Activated CD8-positive, alpha-beta memory T cell treated with anti-CD3 and anti-CD28 coated beads for 1 hour (primary cell): ENCODE results near the gene WFIKKN1.

Source experiments
- DNase-seq, 2 donors: peaks; one replicate each; pipeline ENCODE4 v3.0.0-alpha.2; 2020; ENCODE audit warnings: low read depth in 1 of 2; ENCODE audit errors: extremely low read depth in 1 of 2

WFIKKN1 gene

GRCh38 chr16:682493-683395 is 52.0 kb downstream of the WFIKKN1 start:
- DNase-seq: no peak

- no peak for DNase-seq
Measured at GRCh38 chr16:683396-684070, 52.7 kb downstream of the WFIKKN1 start.
